Islet of Langerhans (tissue), 1 donor: Measurements from ENCODE around the gene PIWIL1.

Experiments
- FAIRE-seq: peaks from one replicate; lab custom pipeline; 2011; peaks lifted over from hg19 to GRCh38; lab: Jason Lieb, UNC

The PIWIL1 gene

DNA sequence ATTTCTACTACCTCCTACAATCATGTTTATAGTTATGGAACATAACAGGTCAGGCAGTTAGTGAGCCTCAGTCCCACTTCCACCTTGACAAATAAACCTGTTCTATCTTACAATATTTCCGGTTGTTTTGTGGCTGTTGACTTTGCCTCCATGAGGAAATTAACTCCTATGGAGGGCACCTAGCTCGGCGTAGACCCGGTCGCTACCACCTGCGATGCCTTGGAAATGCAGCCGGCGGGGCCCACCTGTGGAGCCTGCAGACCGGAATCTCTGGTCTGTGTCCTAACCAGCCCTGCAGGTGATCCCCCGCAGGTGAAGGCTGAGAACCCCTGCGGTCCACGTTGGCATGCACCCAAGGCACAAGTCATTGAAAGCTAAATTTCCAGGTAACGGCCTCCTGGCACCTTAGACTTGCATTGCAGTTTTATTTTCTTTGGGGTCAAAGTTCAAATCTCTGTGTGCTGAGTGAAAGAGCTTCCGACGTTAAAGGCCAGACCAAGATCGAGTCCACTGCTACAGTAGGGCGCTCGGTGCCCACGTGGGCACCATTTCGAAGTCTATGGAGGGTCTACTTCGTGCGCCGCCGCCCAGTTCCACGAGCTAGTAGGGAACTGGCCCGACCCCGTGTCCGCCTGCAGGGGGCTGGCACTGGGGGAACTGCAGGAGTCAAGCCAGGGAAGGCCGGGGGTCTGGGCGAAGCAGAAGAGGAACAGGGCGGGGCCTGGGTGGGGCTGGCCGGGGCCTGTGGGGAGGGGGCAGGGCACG, 782 bp upstream of the PIWIL1 start:
- FAIRE-seq: no peak

DNA sequence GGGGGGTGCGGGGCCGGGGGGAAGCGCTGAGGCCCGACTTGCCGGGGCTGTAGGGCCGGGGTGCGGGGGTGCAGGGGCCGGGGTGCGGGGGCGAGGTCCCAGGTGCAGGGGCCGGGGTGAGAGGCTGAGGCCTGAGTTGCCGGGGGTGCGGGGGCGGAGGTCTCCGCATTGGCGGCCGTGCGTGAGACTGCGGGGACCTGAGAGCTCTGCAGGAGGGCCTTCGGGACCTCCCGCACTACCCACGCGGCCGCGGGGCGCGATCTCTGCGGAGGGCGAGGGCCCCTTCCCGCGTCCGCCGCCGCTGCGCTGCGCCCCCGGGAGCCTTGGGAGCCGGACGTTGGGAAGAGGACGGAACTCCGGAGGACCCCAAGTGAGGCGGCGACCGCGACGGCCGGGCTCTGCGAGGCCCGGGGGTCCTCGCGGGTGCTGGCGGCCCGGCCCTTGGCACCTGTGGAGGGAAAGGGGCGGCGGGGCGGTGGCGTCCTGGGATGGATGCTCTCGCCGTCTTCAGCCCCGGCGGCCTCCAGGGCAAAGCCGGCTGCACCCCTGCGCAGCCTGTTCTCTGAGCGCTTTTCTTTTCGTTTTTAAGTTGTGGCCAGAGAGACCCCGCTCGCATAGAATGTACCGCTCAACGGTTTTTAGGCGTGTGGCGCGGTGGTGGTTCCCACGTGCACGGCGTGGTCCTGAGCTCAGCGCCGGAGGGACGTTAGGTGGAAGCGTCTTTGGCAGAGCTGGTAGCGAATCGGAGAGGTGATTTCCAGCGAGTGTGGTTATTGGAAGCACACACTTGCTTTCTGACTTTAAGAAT, 1.3 kb downstream of the PIWIL1 start:
- no peak for FAIRE-seq

DNA sequence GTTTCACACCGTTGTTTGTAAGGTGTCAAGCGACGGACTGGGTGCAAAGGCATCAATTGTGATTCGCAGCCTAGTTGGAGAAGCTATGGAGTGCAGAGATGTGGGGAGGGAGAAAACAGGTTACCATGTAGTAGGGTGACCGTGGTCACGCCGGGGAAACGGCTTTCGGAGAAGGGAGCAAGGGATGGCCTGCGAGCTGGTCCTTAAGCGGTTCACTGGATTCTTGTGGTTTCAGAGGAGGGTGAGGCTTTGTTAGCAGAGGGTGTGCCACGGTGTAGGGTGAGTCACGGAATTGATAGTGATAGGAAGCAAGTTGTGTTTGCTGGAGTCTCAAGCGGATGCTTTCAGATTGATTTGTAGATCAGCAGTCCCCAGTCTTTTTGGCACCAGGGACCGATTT, 2.3 kb downstream of the PIWIL1 start:
- no peak for FAIRE-seq

DNA sequence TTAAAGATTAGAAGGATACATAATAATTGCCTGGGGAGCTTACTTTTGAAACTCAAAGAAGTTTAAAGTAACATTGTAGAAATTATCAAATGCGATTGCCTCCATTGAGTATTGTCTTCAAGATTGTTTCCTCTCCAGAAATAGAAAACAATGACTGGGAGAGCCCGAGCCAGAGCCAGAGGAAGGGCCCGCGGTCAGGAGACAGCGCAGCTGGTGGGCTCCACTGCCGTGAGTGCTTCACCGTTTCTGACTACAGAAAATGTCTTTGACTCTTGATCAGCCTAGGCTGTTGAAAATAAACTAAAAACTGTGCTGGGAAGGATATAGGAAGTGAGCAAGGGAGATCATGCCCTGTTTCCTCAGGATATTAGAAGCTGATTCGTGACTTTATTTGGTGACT, 4.8 kb downstream of the PIWIL1 start:
- FAIRE-seq: no peak

DNA sequence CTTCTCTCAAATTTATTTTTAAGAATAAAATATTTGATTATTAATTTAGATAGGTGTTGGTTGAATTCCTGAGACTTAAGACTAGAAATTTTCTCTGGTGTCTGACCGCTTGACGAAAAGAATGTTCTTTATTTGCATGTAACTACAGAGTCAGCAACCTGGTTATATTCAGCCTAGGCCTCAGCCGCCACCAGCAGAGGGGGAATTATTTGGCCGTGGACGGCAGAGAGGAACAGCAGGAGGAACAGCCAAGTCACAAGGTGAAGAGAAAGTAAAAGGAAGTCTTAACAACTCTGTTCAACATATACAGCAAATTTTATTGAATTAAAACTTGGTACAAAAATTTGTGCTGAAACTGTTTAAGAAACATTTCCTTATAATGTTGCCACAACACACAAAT, 5.2 kb downstream of the PIWIL1 start:
- FAIRE-seq: no peak

DNA sequence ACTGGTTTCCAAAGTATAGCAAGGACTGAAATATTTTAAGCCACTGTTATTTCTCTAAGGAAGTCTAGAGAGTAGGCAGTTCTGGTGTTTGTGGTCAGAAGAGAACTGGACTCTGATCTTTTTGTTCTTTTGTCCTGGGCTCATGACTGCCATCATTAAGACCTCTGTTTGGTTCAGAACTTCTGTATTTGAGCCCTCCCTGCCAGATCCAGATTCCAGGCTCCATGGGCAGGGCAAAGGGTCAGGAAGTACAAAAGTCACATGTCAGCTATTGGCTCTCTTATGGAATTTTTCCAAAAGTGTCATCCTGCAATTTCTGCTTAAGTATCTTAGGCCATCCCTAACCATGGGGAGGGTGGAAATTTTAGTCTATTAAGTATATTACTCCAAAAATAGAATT, 6.8 kb downstream of the PIWIL1 start:
- no peak for FAIRE-seq

DNA sequence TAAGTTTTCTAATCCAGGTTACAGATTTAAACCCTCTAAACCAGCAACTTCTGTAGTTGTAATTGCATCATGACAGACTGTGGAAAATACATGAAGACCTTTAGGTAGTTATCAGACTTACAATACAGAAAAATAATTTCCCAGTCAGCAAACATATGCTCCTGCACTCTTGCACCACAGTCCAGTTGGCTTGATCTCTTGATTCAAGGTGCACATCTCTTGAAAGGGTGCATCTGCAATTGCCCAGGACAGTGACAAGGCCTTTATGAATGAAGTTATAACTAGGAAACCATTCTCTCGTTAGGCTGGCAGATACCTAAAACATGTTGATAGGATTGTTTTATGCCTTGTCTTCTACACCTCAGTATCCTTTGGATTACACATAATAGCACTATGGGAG, 7.6 kb downstream of the PIWIL1 start:
- no peak for FAIRE-seq

DNA sequence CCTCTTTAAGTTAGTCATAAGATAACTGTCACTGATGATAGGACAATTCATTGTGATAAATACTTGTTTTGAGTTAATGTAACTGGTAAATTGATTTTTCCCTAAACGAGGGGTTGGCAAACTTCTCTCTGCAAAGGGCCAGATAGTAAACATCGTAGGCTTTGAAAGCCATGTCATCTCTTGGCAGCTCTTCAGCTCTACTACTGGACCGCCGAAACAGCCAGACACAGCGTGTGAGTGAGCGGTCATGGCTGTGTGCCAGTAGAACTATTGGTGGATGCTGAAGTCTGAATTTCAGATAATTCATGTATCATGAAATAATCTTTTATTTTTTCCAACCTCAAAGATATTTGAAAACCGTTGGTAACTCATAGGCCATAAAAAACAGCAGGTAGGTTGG, 9.9 kb downstream of the PIWIL1 start:
- no peak for FAIRE-seq

DNA sequence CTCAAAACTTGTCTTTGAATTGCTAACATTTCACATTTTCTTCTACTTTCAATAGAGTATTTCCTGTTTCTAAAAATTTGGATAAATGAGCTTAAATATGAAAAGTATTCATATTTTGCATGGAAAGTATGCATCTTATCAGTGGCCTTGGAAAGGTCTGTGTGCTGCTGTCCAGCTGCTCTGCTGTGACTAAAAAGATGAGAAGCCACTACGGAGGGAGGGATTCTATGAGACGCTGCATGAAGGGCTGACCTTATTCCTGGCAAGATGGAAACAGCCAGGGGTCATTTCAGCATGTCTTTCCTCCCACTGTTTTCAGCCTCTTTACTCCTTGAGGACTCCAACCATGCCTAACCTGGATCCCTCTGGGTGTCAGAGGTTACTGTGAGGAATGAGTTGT, 13.0 kb downstream of the PIWIL1 start:
- FAIRE-seq: no peak

DNA sequence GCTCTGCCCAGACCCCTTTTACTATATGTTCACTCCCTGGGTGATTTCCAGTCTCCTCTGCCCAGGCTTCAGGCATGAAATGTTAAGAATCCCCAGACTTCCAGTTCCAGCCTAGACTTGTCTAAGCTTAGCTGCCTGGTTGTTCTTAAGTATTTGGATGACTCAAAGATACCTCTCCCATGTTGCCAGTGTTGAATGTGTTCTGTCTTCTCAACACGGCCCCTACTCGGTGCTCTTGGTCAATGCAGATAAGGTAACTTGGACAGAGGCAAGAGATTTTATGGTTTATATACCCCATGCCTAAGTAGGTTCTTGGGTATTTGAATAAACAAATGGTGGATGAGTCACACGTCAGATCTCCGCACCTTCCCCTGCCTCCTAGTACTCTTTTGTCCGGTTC, 13.6 kb downstream of the PIWIL1 start:
- no peak for FAIRE-seq

DNA sequence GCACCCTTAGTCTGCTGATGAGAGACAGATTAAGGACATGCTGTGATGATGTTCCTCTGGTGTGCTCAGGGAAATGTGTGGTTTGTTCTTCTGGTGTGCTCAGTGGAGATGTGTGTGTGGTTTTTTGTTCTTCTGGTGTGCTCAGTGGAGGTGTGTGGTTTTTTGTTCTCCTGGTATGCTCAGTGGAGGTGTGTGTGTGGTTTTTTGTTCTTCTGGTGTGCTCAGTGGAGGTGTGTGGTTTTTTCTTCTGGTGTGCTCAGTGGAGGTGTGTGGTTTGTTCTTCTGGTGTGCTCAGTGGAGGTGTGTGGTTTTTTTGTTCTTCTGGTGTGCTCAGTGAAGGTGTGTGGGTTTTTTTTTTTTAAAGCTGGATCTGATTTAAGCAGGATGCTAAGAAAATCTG, 15.4 kb downstream of the PIWIL1 start:
- no peak for FAIRE-seq

DNA sequence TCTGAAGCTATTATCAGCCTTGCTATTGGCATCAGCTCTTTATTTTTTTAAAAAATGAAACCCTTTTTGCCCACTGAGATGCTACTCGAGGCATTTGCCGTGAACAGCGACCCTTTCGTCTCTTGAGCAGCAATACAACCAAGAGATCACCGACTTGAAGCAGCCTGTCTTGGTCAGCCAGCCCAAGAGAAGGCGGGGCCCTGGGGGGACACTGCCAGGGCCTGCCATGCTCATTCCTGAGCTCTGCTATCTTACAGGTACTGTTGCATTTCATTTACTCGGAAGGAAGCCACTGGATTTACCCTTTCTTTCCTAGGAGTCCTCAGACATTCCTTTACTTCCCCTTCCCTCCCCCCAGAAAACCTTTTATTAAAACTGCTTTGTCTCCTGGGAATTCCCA, 16.7 kb downstream of the PIWIL1 start:
- no peak for FAIRE-seq

DNA sequence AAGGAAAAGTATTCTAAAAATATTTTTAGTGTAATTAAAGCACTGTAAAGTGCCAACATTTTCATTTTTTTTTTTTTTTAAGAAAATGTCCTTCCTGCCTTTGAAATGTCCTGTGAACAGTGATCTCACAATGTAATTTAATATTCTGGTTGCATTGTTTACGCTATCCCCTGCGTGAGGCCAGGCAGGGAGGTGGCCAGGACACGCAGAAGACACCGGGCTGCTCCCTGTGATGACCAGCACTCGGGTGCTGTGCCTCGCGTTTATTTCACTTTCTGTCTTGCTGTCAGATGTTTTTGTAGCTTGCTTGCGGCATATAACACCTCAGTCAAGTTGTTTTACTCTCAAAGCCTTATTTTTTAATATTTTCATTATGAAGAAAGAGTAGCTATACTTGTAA, 18.5 kb downstream of the PIWIL1 start:
- FAIRE-seq: no peak

DNA sequence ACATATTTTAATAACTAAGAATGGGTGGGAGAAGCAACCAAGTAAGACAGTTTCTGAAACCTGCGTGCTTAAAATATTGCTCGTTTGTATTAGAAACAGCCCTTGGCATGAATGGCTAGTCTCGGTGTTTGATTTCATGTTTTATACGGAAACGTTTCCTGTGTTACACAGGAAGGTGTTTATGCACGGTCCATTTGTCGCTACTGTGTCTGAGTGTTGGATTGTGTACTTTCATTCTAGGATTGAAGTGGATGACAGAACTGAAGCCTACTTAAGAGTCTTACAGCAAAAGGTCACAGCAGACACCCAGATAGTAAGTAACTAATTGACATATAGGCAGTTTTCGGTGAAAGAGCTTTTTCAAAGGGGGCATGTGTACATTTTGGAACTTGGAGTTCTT, 19.6 kb downstream of the PIWIL1 start:
- peak; percentile 60 for FAIRE-seq

DNA sequence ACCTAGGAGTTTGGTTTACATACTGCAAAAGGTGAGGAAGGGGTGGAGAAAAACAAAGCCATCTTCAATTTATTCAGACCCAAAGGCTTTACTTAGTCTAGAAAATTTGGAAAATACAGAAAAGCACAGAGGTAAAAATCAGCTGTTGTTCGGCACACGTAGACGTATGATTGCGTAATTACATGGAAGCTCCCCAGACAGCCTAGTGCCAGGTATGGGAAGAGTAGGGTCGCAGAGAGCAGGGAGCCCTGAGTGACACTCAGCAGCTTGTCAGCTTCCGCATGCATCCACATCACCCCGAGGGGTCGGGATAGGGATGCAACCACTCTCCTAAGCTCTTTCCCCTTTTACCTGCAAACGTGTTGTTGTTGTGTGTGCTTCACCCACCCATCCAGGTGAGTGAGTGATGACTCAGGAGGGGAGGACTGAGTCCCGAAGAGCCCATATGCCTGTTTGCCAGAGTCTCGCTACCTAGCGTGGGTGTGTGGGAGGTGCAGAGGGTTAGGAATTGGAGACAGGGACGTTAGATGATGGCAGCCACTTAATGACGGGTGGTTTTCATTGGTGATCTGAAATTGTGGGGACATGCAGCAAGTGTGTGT, 20.1 kb downstream of the PIWIL1 start:
- FAIRE-seq: no peak

DNA sequence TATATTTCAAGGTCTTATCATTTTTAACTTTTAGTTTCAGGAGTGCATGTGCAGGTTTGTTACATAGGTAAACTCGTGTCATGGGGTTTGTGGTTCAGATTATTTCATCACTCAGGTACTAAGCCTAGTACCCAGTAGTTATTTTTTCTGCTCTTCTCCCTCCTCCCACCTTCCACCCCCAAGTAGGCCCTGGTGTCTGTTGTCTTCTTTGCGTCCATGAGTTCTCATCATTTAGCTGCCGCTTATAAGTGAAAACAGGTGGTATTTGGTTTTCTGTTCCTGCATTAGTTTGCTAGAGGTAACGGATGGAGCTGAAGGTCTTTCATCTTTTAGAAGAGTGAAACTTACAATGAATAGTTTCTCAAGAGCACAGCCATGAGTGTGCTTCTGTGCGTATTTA, 24.4 kb downstream of the PIWIL1 start:
- FAIRE-seq: no peak

DNA sequence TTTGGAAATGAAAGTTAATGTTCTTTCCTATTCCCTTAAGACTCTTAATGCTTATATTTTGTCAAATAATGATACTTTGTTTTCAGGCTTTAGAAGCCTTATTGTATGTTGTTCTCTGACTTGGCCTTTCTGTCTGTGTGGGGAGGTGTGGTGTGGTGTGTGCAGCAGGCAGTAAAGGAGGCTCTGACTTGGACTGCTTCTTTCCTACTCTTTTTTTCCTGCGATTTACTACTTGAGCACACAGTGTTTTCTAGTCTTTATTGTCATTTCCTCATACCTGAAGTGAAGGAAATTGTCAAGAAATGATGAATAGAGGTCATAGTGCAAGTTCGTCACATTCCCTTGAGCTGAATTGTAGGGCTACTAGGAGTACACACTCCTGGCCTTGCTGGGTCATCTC, 26.9 kb downstream of the PIWIL1 start:
- no peak for FAIRE-seq

DNA sequence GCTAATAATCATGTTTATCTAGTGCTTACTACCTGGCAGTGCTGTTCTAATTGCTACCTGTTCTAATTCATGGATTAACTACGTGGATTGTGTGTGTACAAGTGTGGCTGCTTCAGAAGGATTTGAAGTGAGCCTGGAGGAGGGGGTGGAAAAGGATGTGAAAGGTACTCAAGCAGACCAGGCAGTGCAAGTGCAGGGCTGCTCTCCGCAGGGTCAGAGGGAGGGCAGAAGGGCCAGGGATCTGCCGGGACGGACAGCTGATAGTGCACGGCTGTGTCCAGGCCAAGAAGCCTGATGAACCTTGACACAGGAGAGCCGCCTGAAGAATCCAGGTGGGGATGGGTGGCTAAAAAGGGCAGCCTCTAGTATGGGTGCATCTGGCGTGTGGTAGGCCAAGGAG, 28.5 kb downstream of the PIWIL1 start:
- FAIRE-seq: no peak

DNA sequence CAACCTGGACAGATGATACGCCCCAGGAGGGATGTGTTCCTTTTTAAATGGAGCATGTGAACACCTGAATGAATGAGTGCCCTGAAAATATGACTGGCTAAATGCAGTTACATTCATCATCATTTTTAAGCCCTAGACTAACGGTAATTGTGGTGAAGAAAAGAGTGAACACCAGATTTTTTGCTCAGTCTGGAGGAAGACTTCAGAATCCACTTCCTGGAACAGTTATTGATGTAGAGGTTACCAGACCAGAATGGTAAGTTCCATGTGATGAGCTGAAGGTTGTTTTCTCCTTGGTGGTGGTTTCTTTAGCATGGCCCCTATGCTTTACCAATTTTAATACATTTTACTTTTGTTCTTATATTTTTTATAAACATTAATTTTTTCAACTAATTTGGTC, 29.3 kb downstream of the PIWIL1 start:
- FAIRE-seq: no peak

DNA sequence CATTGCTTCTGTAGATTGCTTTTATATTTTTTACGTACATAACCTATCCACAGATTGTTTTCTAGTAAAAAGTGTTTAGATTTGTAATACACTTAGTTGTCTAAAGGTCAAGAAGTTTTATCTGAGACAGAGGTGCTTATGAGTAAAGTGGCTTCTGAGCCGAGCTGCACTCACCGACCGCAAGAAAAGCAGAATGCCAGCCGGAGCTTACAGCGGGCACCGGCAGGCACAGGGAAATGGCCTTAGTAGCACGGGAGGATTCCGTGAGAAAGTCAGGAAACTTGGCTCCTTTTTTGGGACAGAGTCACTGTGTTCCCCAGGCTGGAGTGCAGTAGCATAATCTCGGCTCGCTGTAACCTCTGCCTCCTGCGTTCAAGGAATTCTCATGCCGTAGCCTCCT, 29.8 kb downstream of the PIWIL1 start:
- FAIRE-seq: no peak

DNA sequence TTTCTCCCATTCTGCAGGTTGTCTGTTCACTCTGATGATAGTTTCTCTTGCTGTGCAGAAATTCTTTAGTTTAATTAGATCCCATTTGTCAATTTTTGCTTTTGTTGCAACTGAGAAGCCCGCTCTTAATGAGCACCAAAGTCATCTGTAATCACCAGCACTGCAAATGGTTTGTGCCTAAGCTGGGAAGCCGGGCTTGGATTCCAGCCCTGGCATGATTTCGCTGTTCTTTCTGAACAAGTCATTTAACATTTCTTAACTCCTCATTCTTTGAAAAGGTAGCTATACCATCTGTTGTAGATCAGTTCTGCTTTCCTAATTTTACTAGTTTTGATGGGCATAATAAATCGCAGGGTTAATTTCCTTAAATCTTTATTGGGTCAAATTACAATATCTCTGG, 32.1 kb downstream of the PIWIL1 start:
- no peak for FAIRE-seq

DNA sequence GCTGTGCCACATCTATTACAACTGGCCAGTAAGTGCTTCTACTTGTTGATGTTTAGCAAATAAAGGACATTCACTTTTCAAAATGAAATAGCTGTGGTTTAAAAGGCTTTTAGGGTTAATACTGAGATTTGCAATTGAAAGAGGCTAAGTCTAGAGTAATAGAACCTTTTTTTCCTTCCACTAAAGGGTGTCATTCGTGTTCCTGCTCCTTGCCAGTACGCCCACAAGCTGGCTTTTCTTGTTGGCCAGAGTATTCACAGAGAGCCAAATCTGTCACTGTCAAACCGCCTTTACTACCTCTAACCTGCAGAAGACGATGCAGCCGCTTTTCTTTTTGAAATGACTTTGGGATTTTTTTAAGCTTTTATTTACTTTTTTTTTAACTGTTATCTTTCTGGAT, 33.6 kb downstream of the PIWIL1 start:
- no peak for FAIRE-seq

DNA sequence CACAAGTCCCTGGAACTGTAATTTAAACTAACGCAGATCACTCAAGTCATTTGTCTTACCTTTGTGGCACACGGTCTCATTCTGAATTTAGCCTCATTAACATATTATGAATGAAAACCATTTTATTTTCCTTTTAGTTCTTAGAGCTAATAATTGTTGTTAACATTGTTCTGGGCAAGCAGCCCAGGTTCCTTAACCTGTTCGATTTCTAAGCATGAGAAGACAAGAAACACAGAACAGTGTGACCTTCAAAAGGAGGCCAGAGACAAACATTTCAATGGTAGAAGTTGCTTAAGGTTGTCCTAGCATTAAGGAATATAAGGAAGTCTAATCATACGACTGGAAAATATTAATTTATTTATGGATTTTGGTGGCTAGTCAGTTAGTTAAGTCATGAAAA, 35.2 kb downstream of the PIWIL1 start:
- no peak for FAIRE-seq

DNA sequence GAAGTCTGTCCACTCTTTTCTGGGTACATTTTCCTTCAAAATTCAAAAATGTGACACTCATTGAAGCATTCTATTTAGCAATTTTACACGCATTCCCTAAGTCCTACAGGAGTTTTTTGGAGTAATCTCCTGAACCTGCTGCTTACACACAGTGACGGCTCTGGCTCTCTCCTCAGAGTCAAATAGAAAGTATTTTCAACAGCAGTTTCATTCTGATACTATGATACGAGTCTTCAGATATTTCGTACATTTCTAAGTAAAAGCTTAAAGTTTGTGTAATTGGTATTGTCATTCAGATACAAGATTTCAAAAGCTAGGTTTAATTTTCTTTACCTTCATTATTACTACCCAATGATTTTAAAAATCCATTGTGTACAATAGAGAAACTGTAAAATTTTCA, 36.4 kb downstream of the PIWIL1 start:
- no peak for FAIRE-seq
